ENCODE measurements around the gene ABHD4. TPM values are rescaled to one million over a fixed set of nuclear protein-coding genes. Genes with fewer than 3 reads are reported as not detected.
"Not testable (repeated sequence)": the region's sequence is repeated elsewhere in the genome, so short reads cannot be mapped to it uniquely, and the experiment has no call there.

The ABHD4 gene
- total and polyA plus RNA-seq, 4 donors: 9.0 to 32.9 (median 11.1) TPM

DNA sequence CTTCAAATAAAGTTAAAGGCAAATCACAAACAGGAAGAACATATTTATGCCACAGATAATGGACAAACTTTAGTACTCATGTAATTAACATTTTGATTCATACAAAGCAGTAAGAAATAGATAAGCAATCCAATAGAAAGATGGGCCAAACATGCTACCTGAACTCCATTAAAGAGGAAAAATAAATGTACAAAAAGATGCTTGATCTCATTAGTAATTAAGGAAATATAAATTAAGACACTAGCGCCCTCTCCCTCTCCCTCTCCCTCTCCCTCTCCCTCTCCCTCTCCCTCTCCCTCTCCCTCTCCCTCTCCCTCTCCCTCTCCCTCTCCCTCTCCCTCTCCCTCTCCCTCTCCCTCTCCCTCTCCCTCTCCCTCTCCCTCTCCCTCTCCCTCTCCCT lies 37.9 kb downstream of the ABHD4 start:
- H3K9ac ChIP-seq (ENCODE audit: low read depth in 1 of 2, low read length in 2 of 2); H3K4me1 ChIP-seq (ENCODE audit: control insufficient read depth in 4 of 4, insufficient read depth in 4 of 4, low read length in 3 of 4); H3K9me3 ChIP-seq (ENCODE audit: control insufficient read depth in 4 of 4, low read length in 3 of 4); DNase-seq (ENCODE audit: low spot score); H3K4me3 ChIP-seq (ENCODE audit: low read depth in 1 of 3, low read length in 3 of 3); H3K27ac ChIP-seq (ENCODE audit: low read depth in 1 of 2, low read length in 2 of 2); H3K36me3 ChIP-seq (ENCODE audit: control insufficient read depth in 4 of 4, insufficient read depth in 3 of 4, low read depth in 1 of 4, low read length in 3 of 4); H3K27me3 ChIP-seq (ENCODE audit: control insufficient read depth in 4 of 4, insufficient read depth in 4 of 4, low read length in 3 of 4): not testable (repeated sequence)
- WGBS: 73% methylated on average over 1 of the region's 1 CpG

DNA sequence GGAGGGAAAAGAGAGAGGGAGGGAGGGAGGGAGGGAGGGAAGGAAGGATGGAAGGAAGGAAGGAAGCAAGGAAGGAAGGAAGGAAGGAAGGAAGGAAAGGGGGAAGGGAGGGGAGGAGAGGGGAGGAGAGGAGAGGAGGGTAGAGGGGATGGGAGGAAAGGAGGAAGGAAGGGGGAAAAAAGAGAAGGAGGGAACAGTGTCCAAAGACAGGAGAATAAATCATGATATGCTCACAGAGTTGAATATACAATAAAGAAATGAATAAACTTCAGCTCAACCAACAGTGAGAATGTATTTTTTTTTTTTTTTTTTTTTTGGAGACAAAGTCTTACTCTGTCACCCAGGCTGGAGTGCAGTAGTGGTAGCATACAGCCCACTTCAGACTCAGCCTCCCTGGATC lies 42.1 kb downstream of the ABHD4 start:
- Histone ChIP-seq H3K27me3 (ENCODE audit: control insufficient read depth in 4 of 4, insufficient read depth in 4 of 4, low read length in 3 of 4) (no peaks in the 10 kb centered on the region), H3K9ac (ENCODE audit: low read depth in 1 of 2, low read length in 2 of 2) (no peak overlapping the region), H3K4me1 (ENCODE audit: control insufficient read depth in 4 of 4, insufficient read depth in 4 of 4, low read length in 3 of 4) (no peaks in the 10 kb centered on the region), H3K9me3 (ENCODE audit: control insufficient read depth in 4 of 4, low read length in 3 of 4) (no peaks in the 10 kb centered on the region), H3K4me3 (ENCODE audit: low read depth in 1 of 3, low read length in 3 of 3) (no peak overlapping the region), H3K36me3 (ENCODE audit: control insufficient read depth in 4 of 4, insufficient read depth in 3 of 4, low read depth in 1 of 4, low read length in 3 of 4) (no peaks in the 10 kb centered on the region), H3K27ac (ENCODE audit: low read depth in 1 of 2, low read length in 2 of 2) (no peak overlapping the region)
- TF ChIP-seq GABPA (IDR thresholded peaks at IDR 0.05 in 1 of 2, conservative IDR thresholded peaks at IDR 0.05 in 1 of 2) (no peak), RXRA (IDR thresholded peaks at IDR 0.05) (no peak), FOXA1 (IDR thresholded peaks at IDR 0.05) (no peak), HNF4G (IDR thresholded peaks at IDR 0.05) (no peak)
- TF ChIP-seq, protein P1, sequence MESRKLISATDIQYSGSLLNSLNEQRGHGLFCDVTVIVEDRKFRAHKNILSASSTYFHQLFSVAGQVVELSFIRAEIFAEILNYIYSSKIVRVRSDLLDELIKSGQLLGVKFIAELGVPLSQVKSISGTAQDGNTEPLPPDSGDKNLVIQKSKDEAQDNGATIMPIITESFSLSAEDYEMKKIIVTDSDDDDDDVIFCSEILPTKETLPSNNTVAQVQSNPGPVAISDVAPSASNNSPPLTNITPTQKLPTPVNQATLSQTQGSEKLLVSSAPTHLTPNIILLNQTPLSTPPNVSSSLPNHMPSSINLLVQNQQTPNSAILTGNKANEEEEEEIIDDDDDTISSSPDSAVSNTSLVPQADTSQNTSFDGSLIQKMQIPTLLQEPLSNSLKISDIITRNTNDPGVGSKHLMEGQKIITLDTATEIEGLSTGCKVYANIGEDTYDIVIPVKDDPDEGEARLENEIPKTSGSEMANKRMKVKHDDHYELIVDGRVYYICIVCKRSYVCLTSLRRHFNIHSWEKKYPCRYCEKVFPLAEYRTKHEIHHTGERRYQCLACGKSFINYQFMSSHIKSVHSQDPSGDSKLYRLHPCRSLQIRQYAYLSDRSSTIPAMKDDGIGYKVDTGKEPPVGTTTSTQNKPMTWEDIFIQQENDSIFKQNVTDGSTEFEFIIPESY (IDR thresholded peaks at IDR 0.05): no peak
- TF ChIP-seq, protein P2, sequence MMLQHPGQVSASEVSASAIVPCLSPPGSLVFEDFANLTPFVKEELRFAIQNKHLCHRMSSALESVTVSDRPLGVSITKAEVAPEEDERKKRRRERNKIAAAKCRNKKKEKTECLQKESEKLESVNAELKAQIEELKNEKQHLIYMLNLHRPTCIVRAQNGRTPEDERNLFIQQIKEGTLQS (IDR thresholded peaks at IDR 0.05): no peak
- DNase-seq (ENCODE audit: low spot score): no peak

DNA sequence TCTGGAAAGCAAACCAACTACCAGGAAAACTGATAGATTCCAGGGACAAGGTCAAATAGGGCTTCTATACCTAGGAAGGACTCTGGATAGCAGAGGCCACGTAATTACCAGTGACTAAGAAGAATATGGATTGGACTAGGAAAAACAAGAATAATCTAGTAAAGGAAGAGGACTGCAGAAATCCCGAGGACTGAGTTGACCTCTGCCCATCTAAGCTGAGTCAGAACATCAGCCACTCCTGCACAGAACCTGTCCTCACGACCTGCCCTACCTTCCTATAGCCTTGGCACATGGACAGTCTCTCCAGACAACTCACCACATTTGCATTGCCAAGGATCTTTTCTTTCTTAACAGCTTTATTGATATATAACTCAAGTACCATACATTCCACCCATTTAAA lies 43.7 kb downstream of the ABHD4 start:
- no peaks in the 10 kb centered on the region for H3K4me1 ChIP-seq (ENCODE audit: control insufficient read depth in 4 of 4, insufficient read depth in 4 of 4, low read length in 3 of 4)
- TF ChIP-seq, protein P3, sequence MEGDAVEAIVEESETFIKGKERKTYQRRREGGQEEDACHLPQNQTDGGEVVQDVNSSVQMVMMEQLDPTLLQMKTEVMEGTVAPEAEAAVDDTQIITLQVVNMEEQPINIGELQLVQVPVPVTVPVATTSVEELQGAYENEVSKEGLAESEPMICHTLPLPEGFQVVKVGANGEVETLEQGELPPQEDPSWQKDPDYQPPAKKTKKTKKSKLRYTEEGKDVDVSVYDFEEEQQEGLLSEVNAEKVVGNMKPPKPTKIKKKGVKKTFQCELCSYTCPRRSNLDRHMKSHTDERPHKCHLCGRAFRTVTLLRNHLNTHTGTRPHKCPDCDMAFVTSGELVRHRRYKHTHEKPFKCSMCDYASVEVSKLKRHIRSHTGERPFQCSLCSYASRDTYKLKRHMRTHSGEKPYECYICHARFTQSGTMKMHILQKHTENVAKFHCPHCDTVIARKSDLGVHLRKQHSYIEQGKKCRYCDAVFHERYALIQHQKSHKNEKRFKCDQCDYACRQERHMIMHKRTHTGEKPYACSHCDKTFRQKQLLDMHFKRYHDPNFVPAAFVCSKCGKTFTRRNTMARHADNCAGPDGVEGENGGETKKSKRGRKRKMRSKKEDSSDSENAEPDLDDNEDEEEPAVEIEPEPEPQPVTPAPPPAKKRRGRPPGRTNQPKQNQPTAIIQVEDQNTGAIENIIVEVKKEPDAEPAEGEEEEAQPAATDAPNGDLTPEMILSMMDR (IDR thresholded peaks at IDR 0.05; ENCODE audit: low read depth, low read length, missing input control): no peak
- TF ChIP-seq YY1 (IDR thresholded peaks at IDR 0.05) (no peak), NR2F2 (IDR thresholded peaks at IDR 0.05) (no peak), TAF1 (conservative IDR thresholded peaks at IDR 0.05) (no peak), FOXA1 (IDR thresholded peaks at IDR 0.05) (no peak), HNF4A (conservative IDR thresholded peaks at IDR 0.05) (no peak), SP1 (IDR thresholded peaks at IDR 0.05) (no peak), JUND (IDR thresholded peaks at IDR 0.05) (no peak), HNF4G (IDR thresholded peaks at IDR 0.05) (no peak), GABPA (IDR thresholded peaks at IDR 0.05 in 1 of 2, conservative IDR thresholded peaks at IDR 0.05 in 1 of 2) (no peak), FOXA2 (IDR thresholded peaks at IDR 0.05) (no peak), RAD21 (IDR thresholded peaks at IDR 0.05) (no peak), EGR1 (IDR thresholded peaks at IDR 0.05; ENCODE audit: low read depth in 2 of 2) (no peak)
- TF ChIP-seq, protein P4, sequence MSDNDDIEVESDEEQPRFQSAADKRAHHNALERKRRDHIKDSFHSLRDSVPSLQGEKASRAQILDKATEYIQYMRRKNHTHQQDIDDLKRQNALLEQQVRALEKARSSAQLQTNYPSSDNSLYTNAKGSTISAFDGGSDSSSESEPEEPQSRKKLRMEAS (IDR thresholded peaks at IDR 0.05): no peak
- TF ChIP-seq, protein P2 (IDR thresholded peaks at IDR 0.05): no peak
- TF ChIP-seq, protein P1 (IDR thresholded peaks at IDR 0.05): no peak
- TF ChIP-seq, protein P5, sequence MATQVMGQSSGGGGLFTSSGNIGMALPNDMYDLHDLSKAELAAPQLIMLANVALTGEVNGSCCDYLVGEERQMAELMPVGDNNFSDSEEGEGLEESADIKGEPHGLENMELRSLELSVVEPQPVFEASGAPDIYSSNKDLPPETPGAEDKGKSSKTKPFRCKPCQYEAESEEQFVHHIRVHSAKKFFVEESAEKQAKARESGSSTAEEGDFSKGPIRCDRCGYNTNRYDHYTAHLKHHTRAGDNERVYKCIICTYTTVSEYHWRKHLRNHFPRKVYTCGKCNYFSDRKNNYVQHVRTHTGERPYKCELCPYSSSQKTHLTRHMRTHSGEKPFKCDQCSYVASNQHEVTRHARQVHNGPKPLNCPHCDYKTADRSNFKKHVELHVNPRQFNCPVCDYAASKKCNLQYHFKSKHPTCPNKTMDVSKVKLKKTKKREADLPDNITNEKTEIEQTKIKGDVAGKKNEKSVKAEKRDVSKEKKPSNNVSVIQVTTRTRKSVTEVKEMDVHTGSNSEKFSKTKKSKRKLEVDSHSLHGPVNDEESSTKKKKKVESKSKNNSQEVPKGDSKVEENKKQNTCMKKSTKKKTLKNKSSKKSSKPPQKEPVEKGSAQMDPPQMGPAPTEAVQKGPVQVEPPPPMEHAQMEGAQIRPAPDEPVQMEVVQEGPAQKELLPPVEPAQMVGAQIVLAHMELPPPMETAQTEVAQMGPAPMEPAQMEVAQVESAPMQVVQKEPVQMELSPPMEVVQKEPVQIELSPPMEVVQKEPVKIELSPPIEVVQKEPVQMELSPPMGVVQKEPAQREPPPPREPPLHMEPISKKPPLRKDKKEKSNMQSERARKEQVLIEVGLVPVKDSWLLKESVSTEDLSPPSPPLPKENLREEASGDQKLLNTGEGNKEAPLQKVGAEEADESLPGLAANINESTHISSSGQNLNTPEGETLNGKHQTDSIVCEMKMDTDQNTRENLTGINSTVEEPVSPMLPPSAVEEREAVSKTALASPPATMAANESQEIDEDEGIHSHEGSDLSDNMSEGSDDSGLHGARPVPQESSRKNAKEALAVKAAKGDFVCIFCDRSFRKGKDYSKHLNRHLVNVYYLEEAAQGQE (IDR thresholded peaks at IDR 0.05): no peak
- no peaks in the 10 kb centered on the region for H3K27me3 ChIP-seq (ENCODE audit: control insufficient read depth in 4 of 4, insufficient read depth in 4 of 4, low read length in 3 of 4)
- no peaks in the 10 kb centered on the region for H3K36me3 ChIP-seq (ENCODE audit: control insufficient read depth in 4 of 4, insufficient read depth in 3 of 4, low read depth in 1 of 4, low read length in 3 of 4)
- no peak overlapping the region for H3K4me3 ChIP-seq (ENCODE audit: low read depth in 1 of 3, low read length in 3 of 3)
- H3K27ac ChIP-seq (ENCODE audit: low read depth in 1 of 2, low read length in 2 of 2): no peak overlapping the region
- H3K9ac ChIP-seq (ENCODE audit: low read depth in 1 of 2, low read length in 2 of 2): no peak overlapping the region
- 45% methylated on average over 3 of the region's 3 CpGs for WGBS
- DNase-seq (ENCODE audit: low spot score): no peak
- no peaks in the 10 kb centered on the region for H3K9me3 ChIP-seq (ENCODE audit: control insufficient read depth in 4 of 4, low read length in 3 of 4)

Measured in liver (tissue), 9 donors.